GM12878 (cell line): ENCODE data around the gene TGFB1I1. TPM values are rescaled to one million over a fixed set of nuclear protein-coding genes. Genes with fewer than 3 reads are reported as not detected.

Experiments
- ATAC-seq: fragments of 200-7000 bp; cut with Tn5 transposase; 3 replicates; pipeline ENCODE4 v1.9.1; 2020; ENCODE audit warnings: mild to moderate bottlenecking, moderate library complexity
- BruUV-seq: library from RNA; stranded (reverse); fragments of 400-500 nt; replicated peaks from 2 replicates; lab custom pipeline; 2021; lab: Mats Ljungman, UMichigan
- CTCF ChIA-PET: fragments of 300-600 bp; sonication (Branson Sonifier 250); formaldehyde crosslinking; extraction: SDS; loops from one replicate; lab custom pipeline; 2021; ENCODE audit warnings: inconsistent platforms; lab: Yijun Ruan, JAX
- POLR2A ChIA-PET: fragments of 350-600 bp; formaldehyde crosslinking; extraction: SDS; loops from one replicate; lab custom pipeline; 2021; ENCODE audit warnings: inconsistent platforms; lab: Charles Lee
- RAD21 ChIA-PET: fragments of 300-600 bp; sonication (Branson Sonifier 250); formaldehyde crosslinking; loops from one replicate; lab custom pipeline; 2023; ENCODE audit warnings: antibody characterized with exemption; ENCODE audit not compliant: unreplicated experiment; lab: Charles Lee
- SMC1A ChIA-PET: fragments of 300-600 bp; sonication (Branson Sonifier 250); formaldehyde crosslinking; loops from one replicate; lab custom pipeline; 2023; ENCODE audit not compliant: unreplicated experiment, uncharacterized antibody; lab: Charles Lee
- DNase-seq: peaks from one replicate; pipeline ENCODE4 v3.0.0-alpha.2; 2011; ENCODE audit warnings: low read depth, low spot score
- FAIRE-seq: peaks from 3 replicates; lab custom pipeline; 2011; peaks lifted over from hg19 to GRCh38; lab: Jason Lieb, UNC
- H2AFZ ChIP-seq: 2 replicates; pipeline ENCODE4 v1.6.0; 2011; ENCODE audit warnings: low read depth, low read length, control low read depth; ENCODE audit not compliant: control insufficient read depth
- H3K27ac ChIP-seq: 2 replicates; pipeline ENCODE4 v1.5.1; 2011; ENCODE audit warnings: control low read depth; ENCODE audit not compliant: control insufficient read depth, insufficient read depth
- H3K27me3 ChIP-seq, 2 experiments: replicated peaks in 1 of 2; 2 replicates each; pipeline versions ENCODE4 v1.6.0 to v1.6.1; 2011; ENCODE audit warnings: low read length in 1 of 2; ENCODE audit not compliant: control insufficient read depth in 2 of 2, insufficient read depth in 2 of 2
- H3K36me3 ChIP-seq, 2 experiments: 2 replicates each; pipeline ENCODE4 v1.5.1; 2011; ENCODE audit warnings: low read length in 1 of 2; ENCODE audit not compliant: control insufficient read depth in 2 of 2, insufficient read depth in 2 of 2
- H3K4me1 ChIP-seq: 2 replicates; pipeline ENCODE4 v1.6.1; 2011; ENCODE audit warnings: mild to moderate bottlenecking, low read length, moderate library complexity, mixed read lengths; ENCODE audit not compliant: control insufficient read depth, insufficient read depth
- H3K4me2 ChIP-seq: 2 replicates; pipeline ENCODE4 v1.6.0; 2011; ENCODE audit warnings: control low read depth; ENCODE audit not compliant: control insufficient read depth, insufficient read depth
- H3K4me3 ChIP-seq: fragments of 200-600 bp; sonication (generic); 2 replicates; pipeline ENCODE4 v1.5.1; 2016
- H3K79me2 ChIP-seq: 2 replicates; pipeline ENCODE4 v1.6.0; 2011; ENCODE audit warnings: low read length; ENCODE audit not compliant: control insufficient read depth, insufficient read depth
- H3K9ac ChIP-seq: 2 replicates; pipeline ENCODE4 v1.8.0; 2011; ENCODE audit warnings: low read length, control low read depth, mixed read lengths; ENCODE audit not compliant: control insufficient read depth, insufficient read depth
- H3K9me3 ChIP-seq: replicated peaks from 3 replicates; pipeline ENCODE4 v1.5.1; 2011; ENCODE audit warnings: mild to moderate bottlenecking, low read length; ENCODE audit not compliant: control insufficient read depth, insufficient read depth
- H4K20me1 ChIP-seq: 2 replicates; pipeline ENCODE4 v1.6.0; 2011; ENCODE audit not compliant: control insufficient read depth, insufficient read depth
- NFYB ChIP-seq: IDR thresholded peaks from 2 replicates; pipeline ENCODE4 v1.6.1; 2011; ENCODE audit warnings: low read depth, mild to moderate bottlenecking, low read length, improper control_type of control experiment, moderate library complexity; ENCODE audit not compliant: insufficient read depth
- POLR2A ChIP-seq: IDR thresholded peaks from 2 replicates; pipeline ENCODE4 v1.6.1; 2011; ENCODE audit warnings: low read depth, mild to moderate bottlenecking, low read length
- ZBTB40 ChIP-seq: fragments of 450-650 bp; IDR thresholded peaks from 2 replicates; pipeline ENCODE4 v1.6.1; 2016; ENCODE audit warnings: mild to moderate bottlenecking, moderate library complexity, borderline replicate concordance
- whole genome bisulfite sequencing: methylation state at CpG from one replicate; pipeline ENCODE4 v1.1.6; 2016; ENCODE audit warnings: low lambda C conversion rate; ENCODE audit not compliant: insufficient replicate concordance, insufficient coverage; ENCODE audit errors: missing lambda C conversion rate; 5-methylcytosine and 5-hydroxymethylcytosine counted together
- in situ Hi-C: fragments of 300-500 bp; cut with MboI; formaldehyde crosslinking; loops from 9 replicates; pipeline ENCODE4 v1.14.3; 2018; ENCODE audit warnings: mixed read lengths
- intact Hi-C: fragments of 100-400 bp; cut with micrococcal nuclease; formaldehyde crosslinking; loops from one replicate; pipeline ENCODE4 v1.14.2; 2022; ENCODE audit not compliant: unreplicated experiment
- polyA plus RNA-seq, 11 experiments: library from polyadenylated mRNA; depleted of rRNA in 4 of 11; unstranded in 6 of 11; stranded (reverse) in 5 of 11; fragments of >200 nt; fragmentation: Nextera tagmentation in 4 of 11; fragmentation: Illumina TruSeq in 1 of 11; extraction: Ambion mirVana in 4 of 11; extraction: Trizol in 1 of 11; gene quantifications; 1 replicate in 1 of 11; 2 replicates in 10 of 11; pipeline versions ENCODE4 v1.2.1 to v1.2.3, GENCODE V29; 2011 to 2016; ENCODE audit warnings: inconsistent platforms in 2 of 11, missing spikeins in 2 of 11, low read depth in 1 of 11
- total RNA-seq, 4 experiments: library from RNA; depleted of rRNA in 3 of 4; stranded (reverse); fragments of >200 nt in 3 of 4; fragmentation: Illumina TruSeq in 1 of 4; extraction: Trizol in 1 of 4; gene quantifications; 2 replicates each; pipeline versions ENCODE4 v1.2.1 to v1.2.3, GENCODE V29; 2013 to 2021
- TF ChIP-seq, protein P1 (sequence below): IDR thresholded peaks from 2 replicates; pipeline ENCODE4 v1.6.1; 2012; ENCODE audit warnings: low read depth, low read length, improper control_type of control experiment

Gene TGFB1I1
- total and polyA plus RNA-seq, 10 of the 15 experiments (the other 5 are each of a cell fraction or from before 2014, with no cell fraction given) = 0.13 to 2.3 (median 0.41) TPM; not detected in 2

DNA sequence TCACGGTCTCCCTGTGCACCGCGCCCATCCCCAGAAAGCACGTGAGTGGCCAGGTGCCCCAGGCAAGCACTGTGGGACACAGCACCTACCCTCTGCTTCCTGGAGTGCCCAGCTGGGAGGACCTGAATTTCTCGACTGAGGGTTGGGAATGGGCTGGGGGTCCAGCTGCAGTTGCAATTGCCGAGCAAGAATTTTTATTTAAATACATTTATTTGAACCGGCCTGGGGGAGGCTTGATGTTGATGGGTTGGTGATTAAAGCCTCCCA lies 17.3 kb downstream of the TGFB1I1 start:
- FAIRE-seq = no peak
- WGBS = 93% methylated on average over 7 of the region's 7 CpGs

More for the DNA sequence above, 17.3 kb downstream of the TGFB1I1 start:
- H3K27me3 ChIP-seq = no peaks in the 10 kb centered on the region; a peak in 1 of 4 replicates
- CTCF ChIA-PET = interaction anchor here (1.0 to 1.4 kb wide), 2 partner anchors 28 to 29 kb away, joined by 3 to 4 read pairs; no protein-coding TSS in a partner anchor
- no peak overlapping the region for H3K27ac ChIP-seq
- DNase-seq = no peak
- H3K9ac ChIP-seq = no peak overlapping the region
- TF ChIP-seq POLR2A (0 out of 2 replicates have a peak, but pooled peaks have one; percentile 36), NFYB (no peak), ZBTB40 (no peak)
- TF ChIP-seq, protein P1, sequence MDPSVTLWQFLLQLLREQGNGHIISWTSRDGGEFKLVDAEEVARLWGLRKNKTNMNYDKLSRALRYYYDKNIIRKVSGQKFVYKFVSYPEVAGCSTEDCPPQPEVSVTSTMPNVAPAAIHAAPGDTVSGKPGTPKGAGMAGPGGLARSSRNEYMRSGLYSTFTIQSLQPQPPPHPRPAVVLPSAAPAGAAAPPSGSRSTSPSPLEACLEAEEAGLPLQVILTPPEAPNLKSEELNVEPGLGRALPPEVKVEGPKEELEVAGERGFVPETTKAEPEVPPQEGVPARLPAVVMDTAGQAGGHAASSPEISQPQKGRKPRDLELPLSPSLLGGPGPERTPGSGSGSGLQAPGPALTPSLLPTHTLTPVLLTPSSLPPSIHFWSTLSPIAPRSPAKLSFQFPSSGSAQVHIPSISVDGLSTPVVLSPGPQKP = no peak
- TF ChIP-seq, all 136 proteins: peak for 1
- ChIA-PET RAD21 (no interaction called here), POLR2A (interaction anchor here (0.6 kb wide), 1 partner anchor 529 kb away, joined by 4 read pairs; no protein-coding TSS in a partner anchor), SMC1A (no interaction called here)
- H2AFZ ChIP-seq = no peak overlapping the region
- ATAC-seq = no peak
- no peaks in the 10 kb centered on the region for H3K9me3 ChIP-seq
- no peaks in the 10 kb centered on the region for H3K79me2 ChIP-seq
- H3K4me1 ChIP-seq = 0 out of 2 replicates have a peak, but pooled peaks cover 3% of the 10 kb centered on the region
- H4K20me1 ChIP-seq = no peaks in the 10 kb centered on the region
- H3K4me2 ChIP-seq = no peak overlapping the region
- no TSS peak for BruUV-seq
- H3K4me3 ChIP-seq = no peak overlapping the region
- in situ Hi-C loops = no loop called here
- intact Hi-C loops = no loop called here
- H3K36me3 ChIP-seq = no peaks in the 10 kb centered on the region; a peak in 4 of 4 replicates
